GM18511 (cell line): ENCODE data around the gene CEP85L.
A peak's percentile ranks its signal among the peaks of the same experiment; 100 is the strongest.

Source experiments
- ATAC-seq: cut with Tn5 transposase; IDR thresholded peaks from one replicate; pipeline ENCODE4 v1.9.1; 2021; ENCODE audit warnings: mild to moderate bottlenecking, moderate library complexity; ENCODE audit not compliant: unreplicated experiment

Gene CEP85L

GRCh38 chr6:118625833-118626232, 25.6 kb downstream of the CEP85L start:
- ATAC-seq, result no peak

GRCh38 chr6:118621799-118622470, 29.5 kb downstream of the CEP85L start:
- no peak for ATAC-seq

GRCh38 chr6:118620202-118620601, 31.2 kb downstream of the CEP85L start:
- ATAC-seq, result no peak

GRCh38 chr6:118618676-118619377, 32.6 kb downstream of the CEP85L start:
- ATAC-seq, result peak; percentile 96

- no peak for ATAC-seq
Measured at GRCh38 chr6:118617417-118617816, 34.0 kb downstream of the CEP85L start.

- ATAC-seq, result no peak
Measured at GRCh38 chr6:118611334-118611733, 40.1 kb downstream of the CEP85L start.

- ATAC-seq, result no peak
Measured at GRCh38 chr6:118606858-118607257, 44.5 kb downstream of the CEP85L start.

- ATAC-seq, result no peak
Measured at GRCh38 chr6:118606268-118606667, 45.1 kb downstream of the CEP85L start.

- no peak for ATAC-seq
Measured at GRCh38 chr6:118603372-118603771, 48.0 kb downstream of the CEP85L start.

GRCh38 chr6:118602300-118602699, 49.1 kb downstream of the CEP85L start:
- ATAC-seq, result no peak

- ATAC-seq, result no peak
Measured at GRCh38 chr6:118598324-118598723, 53.1 kb downstream of the CEP85L start.

- ATAC-seq, result no peak
Measured at GRCh38 chr6:118597636-118598035, 53.8 kb downstream of the CEP85L start.

- no peak for ATAC-seq
Measured at GRCh38 chr6:118596774-118597320, 54.5 kb downstream of the CEP85L start.

- ATAC-seq, result no peak
Measured at GRCh38 chr6:118594877-118595276, 56.5 kb downstream of the CEP85L start.

GRCh38 chr6:118591897-118592296, 59.5 kb downstream of the CEP85L start:
- ATAC-seq, result no peak

- no peak for ATAC-seq
Measured at GRCh38 chr6:118589649-118590365, 61.6 kb downstream of the CEP85L start.

GRCh38 chr6:118589186-118589585, 62.2 kb downstream of the CEP85L start:
- no peak for ATAC-seq

GRCh38 chr6:118588626-118589025, 62.8 kb downstream of the CEP85L start:
- no peak for ATAC-seq

GRCh38 chr6:118586746-118587485, 64.5 kb downstream of the CEP85L start:
- no peak for ATAC-seq

- no peak for ATAC-seq
Measured at GRCh38 chr6:118584911-118585310, 66.5 kb downstream of the CEP85L start.

- ATAC-seq, result no peak
Measured at GRCh38 chr6:118581489-118581959, 69.9 kb downstream of the CEP85L start.
